HepG2 (cell line): ENCODE measurements around the gene LAMB2. TPM values are rescaled to one million over a fixed set of nuclear protein-coding genes. Genes with fewer than 3 reads are reported as not detected.

Source experiments
- AKAP8 ChIP-seq: sonication (generic); formaldehyde crosslinking; IDR thresholded peaks from 2 replicates; pipeline ENCODE4 v1.5.1; 2020; ENCODE audit warnings: mild to moderate bottlenecking, missing genetic modification reagents
- FOXO1 ChIP-seq: sonication (generic); formaldehyde crosslinking; IDR thresholded peaks from 2 replicates; pipeline ENCODE4 v1.4.0; 2020; ENCODE audit warnings: missing genetic modification reagents
- JDP2 ChIP-seq: sonication (generic); formaldehyde crosslinking; IDR thresholded peaks from 2 replicates; pipeline ENCODE4 v1.8.1; 2022; ENCODE audit warnings: missing genetic modification reagents, borderline replicate concordance
- JUNB ChIP-seq: sonication (generic); formaldehyde crosslinking; IDR thresholded peaks from 2 replicates; pipeline ENCODE4 v1.8.0; 2022; ENCODE audit warnings: missing genetic modification reagents, mild to moderate bottlenecking, borderline replicate concordance
- KMT2B ChIP-seq: IDR thresholded peaks from 2 replicates; pipeline ENCODE4 v1.6.1; 2016; ENCODE audit warnings: missing genetic modification reagents, missing compliant biosample characterization
- POLR2AphosphoS5 ChIP-seq: IDR thresholded peaks from 2 replicates; pipeline ENCODE4 v1.6.1; 2012; ENCODE audit warnings: low read depth, low read length
- RBM39 ChIP-seq: fragments of 200-400 bp; formaldehyde crosslinking; IDR thresholded peaks from one replicate; pipeline ENCODE4 v1.6.1; 2018; ENCODE audit warnings: antibody characterized with exemption, mild to moderate bottlenecking, low read depth, low read length; ENCODE audit not compliant: poor library complexity, severe bottlenecking
- SALL2 ChIP-seq: sonication (generic); formaldehyde crosslinking; IDR thresholded peaks from 2 replicates; pipeline ENCODE4 v1.8.1; 2023; ENCODE audit warnings: mild to moderate bottlenecking, missing genetic modification reagents, inconsistent platforms
- SRY ChIP-seq: sonication (generic); formaldehyde crosslinking; IDR thresholded peaks from 2 replicates; pipeline ENCODE4 v1.8.0; 2022; ENCODE audit warnings: mild to moderate bottlenecking, missing genetic modification reagents
- ZGPAT ChIP-seq: IDR thresholded peaks from 2 replicates; pipeline ENCODE4 v1.6.1; 2016; ENCODE audit warnings: mild to moderate bottlenecking
- ZNF24 ChIP-seq: fragments of 450-650 bp; IDR thresholded peaks from 2 replicates; pipeline ENCODE4 v1.6.1; 2017; ENCODE audit warnings: antibody characterized with exemption, mild to moderate bottlenecking
- ZNF253 ChIP-seq: sonication (generic); formaldehyde crosslinking; IDR thresholded peaks from 2 replicates; pipeline ENCODE4 v1.8.0; 2022; ENCODE audit warnings: mild to moderate bottlenecking, missing genetic modification reagents, borderline replicate concordance
- ZNF407 ChIP-seq: sonication (generic); formaldehyde crosslinking; IDR thresholded peaks from one replicate; pipeline ENCODE4 v1.5.1; 2020; ENCODE audit warnings: mild to moderate bottlenecking, missing genetic modification reagents; ENCODE audit errors: not compliant biosample characterization
- ZNF512 ChIP-seq: sonication (generic); formaldehyde crosslinking; IDR thresholded peaks from 2 replicates; pipeline ENCODE4 v1.4.0; 2020; ENCODE audit warnings: mild to moderate bottlenecking, missing genetic modification reagents
- ZNF709 ChIP-seq: sonication (generic); formaldehyde crosslinking; IDR thresholded peaks from 2 replicates; pipeline ENCODE4 v1.5.0; 2020; ENCODE audit warnings: mild to moderate bottlenecking, missing genetic modification reagents
- ZNF788 ChIP-seq: sonication (generic); formaldehyde crosslinking; IDR thresholded peaks from 2 replicates; pipeline ENCODE4 v1.5.0; 2020; ENCODE audit warnings: mild to moderate bottlenecking, missing genetic modification reagents, borderline replicate concordance
- polyA plus RNA-seq, 8 experiments: library from polyadenylated mRNA; depleted of rRNA in 3 of 8; stranded (reverse) in 7 of 8; unstranded in 1 of 8; fragments of >200 nt; fragmentation: Illumina TruSeq in 4 of 8; extraction: Trizol in 4 of 8; gene quantifications; 2 replicates each; pipeline versions ENCODE4 v1.2.1 to v1.2.3, GENCODE V29; 2011 to 2016; ENCODE audit warnings: low read depth in 4 of 8, missing spikeins in 1 of 8, mixed read lengths in 1 of 8; ENCODE audit not compliant: insufficient read depth in 1 of 8
- total RNA-seq, 5 experiments: library from RNA; depleted of rRNA; stranded (reverse); fragments of >200 nt; fragmentation: Illumina TruSeq; extraction: Trizol; gene quantifications; 2 replicates each; pipeline ENCODE4 v1.2.3, GENCODE V29; 2016; ENCODE audit warnings: low read depth in 1 of 5

Gene LAMB2
- total and polyA plus RNA-seq, 2 of the 13 experiments (the other 11 are each of a cell fraction or from before 2014, with no cell fraction given): 208 to 443 TPM

GRCh38 chr3:49104427-49105291, 28.2 kb downstream of the LAMB2 start, which contains the start of gene QARS1 (continued):
- TF ChIP-seq ZNF407 (CRISPR knock-in tag) (peak; percentile 58), KMT2B (CRISPR knock-in tag) (peak; percentile 83), POLR2AphosphoS5 (peak; percentile 87), SRY (peak; percentile 69; the same call in 1 of the 2 replicates), ZNF709 (CRISPR knock-in tag) (peak; percentile 91), ZGPAT (peak; percentile 76; the same call in 1 of the 2 replicates), RBM39 (no peak), AKAP8 (peak; percentile 20; the same call in 1 of the 2 replicates), SALL2 (CRISPR knock-in tag) (peak; percentile 74; the same call in 1 of the 2 replicates), ZNF512 (no peak), ZNF24 (no peak), ZNF253 (CRISPR knock-in tag) (no peak), JDP2 (CRISPR knock-in tag) (no peak), FOXO1 (CRISPR knock-in tag) (peak; percentile 13; the same call in 1 of the 2 replicates), ZNF788 (CRISPR knock-in tag) (peak; percentile 87; the same call in 1 of the 2 replicates), JUNB (CRISPR knock-in tag) (no peak)
